Activated naive CD4-positive, alpha-beta T cell treated with anti-CD3 and anti-CD28 coated beads for 36 hours (primary cell): ENCODE measurements around the gene DERA. TPM values are rescaled to one million over a fixed set of nuclear protein-coding genes. Genes with fewer than 3 reads are reported as not detected.
"Not testable (repeated sequence)": the region's sequence is repeated elsewhere in the genome, so short reads cannot be mapped to it uniquely, and the experiment has no call there.

ENCODE experiments used
- CTCF ChIA-PET: fragments of 350-600 bp; sonication (Branson Sonifier 250); formaldehyde crosslinking; loops from one replicate; lab custom pipeline; 2021; ENCODE audit warnings: antibody characterized with exemption; lab: Charles Lee
- DNase-seq: peaks from one replicate; pipeline ENCODE4 v3.0.0-alpha.2; 2020
- H3K27ac Mint-ChIP-seq: one replicate; pipeline ENCODE4 v1.8.0; 2021; ENCODE audit warnings: mild to moderate bottlenecking, mixed read lengths
- H3K27me3 Mint-ChIP-seq: one replicate; pipeline ENCODE4 v1.8.0; 2021; ENCODE audit warnings: low read depth, mixed read lengths
- H3K36me3 Mint-ChIP-seq: one replicate; pipeline ENCODE4 v1.8.0; 2021; ENCODE audit warnings: low read depth, mixed read lengths
- H3K4me1 Mint-ChIP-seq: one replicate; pipeline ENCODE4 v1.8.0; 2021; ENCODE audit warnings: low read depth, mixed read lengths
- H3K4me3 Mint-ChIP-seq: one replicate; pipeline ENCODE4 v1.8.0; 2021; ENCODE audit warnings: mild to moderate bottlenecking, moderate library complexity, mixed read lengths
- H3K9me3 Mint-ChIP-seq: one replicate; pipeline ENCODE4 v1.8.0; 2021; ENCODE audit warnings: mixed read lengths
- intact Hi-C: fragments of 100-400 bp; cut with micrococcal nuclease; formaldehyde crosslinking; loops from one replicate; pipeline ENCODE4 v1.15.1; 2023
- total RNA-seq, 2 experiments: library from RNA; stranded (reverse); gene quantifications; one replicate each; pipeline ENCODE4 v1.2.3, GENCODE V29; 2021

Gene DERA
- total RNA-seq, 2 experiments from 2014 or later, result 29.8 to 31.0 TPM

- no peaks in the 10 kb centered on the region for H3K36me3 Mint-ChIP-seq
- intact Hi-C loops, result no loop called here
These were observed 666 bp upstream of the DERA start for GRCh38 chr12:15910468-15910863.

DNA sequence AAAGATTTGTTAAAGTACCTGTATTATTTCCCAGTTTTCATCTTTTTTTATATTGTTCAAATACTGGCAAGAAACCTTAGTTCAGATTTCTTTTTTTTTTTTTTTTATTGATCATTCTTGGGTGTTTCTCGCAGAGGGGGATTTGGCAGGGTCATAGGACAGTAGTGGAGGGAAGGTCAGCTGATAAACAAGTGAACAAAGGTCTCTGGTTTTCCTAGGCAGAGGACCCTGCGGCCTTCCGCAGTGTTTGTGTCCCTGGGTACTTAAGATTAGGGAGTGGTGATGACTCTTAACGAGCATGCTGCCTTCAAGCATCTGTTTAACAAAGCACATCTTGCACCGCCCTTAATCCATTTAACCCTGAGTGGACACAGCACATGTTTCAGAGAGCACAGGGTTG, 799 bp downstream of the DERA start:
- CTCF ChIA-PET, result interaction anchor here (2.7 kb wide), 1 partner anchor 13 kb away, joined by 29 read pairs; no protein-coding TSS in a partner anchor
- peak overlapping the region; percentile 80 for H3K27ac Mint-ChIP-seq
- not testable (repeated sequence) for H3K9me3 Mint-ChIP-seq, H3K36me3 Mint-ChIP-seq, H3K27me3 Mint-ChIP-seq, H3K4me1 Mint-ChIP-seq, DNase-seq
- peak overlapping the region; percentile 84 for H3K4me3 Mint-ChIP-seq
- intact Hi-C loops, result loop anchor here (1.0 kb wide), 1 partner anchor 30 kb away; the partner anchor contains the start of gene STRAP

More at GRCh38 chr12:15910468-15910863, 666 bp upstream of the DERA start:
- no peak for DNase-seq
- Mint-ChIP-seq H3K27me3 (no peaks in the 10 kb centered on the region), H3K9me3 (no peaks in the 10 kb centered on the region), H3K27ac (no peak overlapping the region), H3K4me3 (peak overlapping the region; percentile 84), H3K4me1 (peaks cover 10% of the 10 kb centered on the region)
- CTCF ChIA-PET, result interaction anchor here (0.6 to 2.7 kb wide), 7 partner anchors 10 to 378 kb away, joined by 3 to 29 read pairs (median 3); no protein-coding TSS in a partner anchor

- H3K4me3 Mint-ChIP-seq, H3K27me3 Mint-ChIP-seq, H3K36me3 Mint-ChIP-seq, H3K9me3 Mint-ChIP-seq, DNase-seq, intact Hi-C loops, H3K27ac Mint-ChIP-seq, H3K4me1 Mint-ChIP-seq: not testable (repeated sequence)
- CTCF ChIA-PET, result interaction anchor here (2.3 kb wide), 1 partner anchor 15 kb away, joined by 7 read pairs; no protein-coding TSS in a partner anchor
These were observed 3.0 kb downstream of the DERA start for GRCh38 chr12:15914131-15914530.

DNA sequence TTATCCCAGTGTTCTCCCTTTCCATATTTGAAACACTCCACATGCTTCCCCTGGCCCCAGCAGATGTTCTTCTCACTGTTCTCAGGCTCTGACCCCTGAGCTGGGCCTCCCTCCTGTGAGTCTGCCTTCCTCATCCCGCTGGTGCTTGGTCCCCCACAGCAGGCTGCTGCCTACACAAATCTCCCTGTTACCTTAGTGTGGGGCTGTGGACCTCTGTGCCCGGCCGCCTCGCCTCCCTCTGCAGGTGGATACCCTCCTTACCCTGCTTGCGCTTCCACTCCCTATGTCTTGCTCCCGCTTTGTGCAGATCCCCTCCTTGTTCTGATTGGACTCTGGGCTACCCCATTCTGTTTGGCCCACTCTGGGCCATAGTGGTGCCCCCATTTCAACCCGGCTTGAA, 6.9 kb downstream of the DERA start:
- H3K36me3 Mint-ChIP-seq, result peaks cover 9% of the 10 kb centered on the region
- H3K27ac Mint-ChIP-seq, result no peak overlapping the region
- peaks cover 4% of the 10 kb centered on the region for H3K4me1 Mint-ChIP-seq
- no peak for DNase-seq
- CTCF ChIA-PET, result interaction anchor here (0.6 kb wide), 1 partner anchor 1734 kb away, joined by 6 read pairs; no protein-coding TSS in a partner anchor
- H3K4me3 Mint-ChIP-seq, result no peak overlapping the region
- H3K27me3 Mint-ChIP-seq, result no peaks in the 10 kb centered on the region
- intact Hi-C loops, result no loop called here
- no peaks in the 10 kb centered on the region for H3K9me3 Mint-ChIP-seq

DNA sequence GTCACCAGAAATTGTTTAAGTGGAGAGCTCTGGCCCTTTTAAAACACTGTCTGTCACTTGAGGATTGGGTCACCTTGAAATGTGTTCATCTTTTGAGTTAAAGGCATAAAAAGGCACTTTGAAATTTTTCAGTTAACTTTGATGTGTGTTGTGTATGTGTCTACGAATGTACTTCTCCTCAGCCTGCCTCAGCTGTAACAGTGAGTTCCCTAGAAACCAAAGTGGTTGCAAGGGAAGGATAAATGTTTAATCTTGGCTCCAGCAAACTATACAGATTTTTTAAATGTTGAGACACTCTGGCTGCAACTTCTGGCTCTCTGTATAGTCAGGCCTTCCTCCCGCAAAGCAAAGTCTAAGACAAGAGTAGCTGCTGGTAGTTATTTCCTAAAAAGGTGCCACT, 8.3 kb downstream of the DERA start:
- intact Hi-C loops, result no loop called here
- H3K4me1 Mint-ChIP-seq, result peaks cover 4% of the 10 kb centered on the region
- CTCF ChIA-PET, result no interaction called here

DNA sequence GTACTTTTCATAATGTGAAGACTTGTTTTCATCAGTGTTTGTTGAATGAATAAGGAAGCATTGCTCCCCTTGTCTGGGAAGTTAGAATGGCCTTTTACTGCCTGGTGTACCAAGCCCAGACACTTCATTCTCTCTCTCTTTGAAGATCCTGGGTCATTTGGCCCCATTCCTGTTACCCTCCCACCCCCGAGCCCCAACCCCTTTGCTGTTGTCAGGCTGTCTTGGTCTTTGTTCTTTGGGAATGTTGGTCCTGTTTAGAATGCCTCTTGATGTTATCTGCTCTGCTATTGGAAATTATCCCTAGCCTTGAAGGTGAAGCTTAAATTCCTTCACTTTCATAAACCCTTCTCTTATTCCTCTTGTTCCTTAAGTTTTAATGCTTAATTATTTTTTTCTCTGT, 13.8 kb downstream of the DERA start:
- Mint-ChIP-seq H3K36me3 (peaks cover 10% of the 10 kb centered on the region), H3K27me3 (no peaks in the 10 kb centered on the region), H3K4me3 (no peak overlapping the region), H3K27ac (no peak overlapping the region), H3K9me3 (no peaks in the 10 kb centered on the region), H3K4me1 (peaks cover 7% of the 10 kb centered on the region)
- intact Hi-C loops, result no loop called here
- DNase-seq, result no peak
- CTCF ChIA-PET, result no interaction called here

More for the DNA sequence above, 8.3 kb downstream of the DERA start:
- no peaks in the 10 kb centered on the region for H3K9me3 Mint-ChIP-seq
- H3K27me3 Mint-ChIP-seq, result no peaks in the 10 kb centered on the region
- no peak for DNase-seq
- no peak overlapping the region for H3K27ac Mint-ChIP-seq
- no peak overlapping the region for H3K4me3 Mint-ChIP-seq
- H3K36me3 Mint-ChIP-seq, result peaks cover 10% of the 10 kb centered on the region

GRCh38 chr12:15928346-15928745, 17.2 kb downstream of the DERA start:
- intact Hi-C loops, result no loop called here
- CTCF ChIA-PET, result interaction anchor here (0.5 kb wide), 1 partner anchor 12 kb away, joined by 4 read pairs; no protein-coding TSS in a partner anchor

DNA sequence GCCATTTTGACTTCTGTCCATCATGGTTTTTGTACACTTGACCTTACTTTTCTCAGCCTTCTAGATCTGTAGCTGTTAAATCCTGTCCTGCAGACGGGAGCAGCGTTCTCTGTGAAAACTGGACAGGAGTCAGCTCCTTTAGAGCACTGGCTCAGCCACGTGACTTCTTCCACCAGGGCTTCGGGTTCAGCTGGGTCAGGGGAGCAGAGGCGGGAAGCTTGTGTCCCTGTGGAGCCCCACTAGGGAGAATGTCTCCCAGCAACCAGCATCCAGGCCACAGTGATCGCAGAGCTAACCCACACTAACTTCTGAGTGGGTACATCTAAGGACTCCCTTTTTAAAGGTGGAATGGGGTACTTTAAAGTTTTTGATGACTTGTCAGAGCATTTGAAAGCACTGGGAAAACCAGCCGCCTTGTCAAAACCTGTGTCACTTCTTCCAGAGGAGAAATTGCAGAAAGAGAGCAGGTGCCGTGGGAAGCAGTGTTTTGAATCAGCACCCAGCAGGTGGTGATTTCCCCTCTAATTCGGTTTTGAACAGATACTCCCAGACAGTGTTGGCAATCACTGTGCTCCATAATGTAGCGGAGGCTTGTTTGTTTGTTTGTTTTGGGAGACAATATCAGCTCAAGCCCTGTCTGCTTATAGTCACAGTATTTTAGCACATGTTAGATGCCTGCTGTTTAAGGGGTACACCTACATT, 17.9 kb downstream of the DERA start:
- Mint-ChIP-seq H3K4me3 (no peak overlapping the region), H3K9me3 (peaks cover 6% of the 10 kb centered on the region), H3K36me3 (peaks cover 16% of the 10 kb centered on the region), H3K27me3 (no peaks in the 10 kb centered on the region), H3K27ac (no peak overlapping the region), H3K4me1 (peaks cover 8% of the 10 kb centered on the region)
- DNase-seq, result no peak
- intact Hi-C loops, result no loop called here
- CTCF ChIA-PET, result no interaction called here

More at GRCh38 chr12:15928346-15928745, 17.2 kb downstream of the DERA start:
- H3K4me3 Mint-ChIP-seq, result no peak overlapping the region
- H3K27me3 Mint-ChIP-seq, result no peaks in the 10 kb centered on the region
- no peak overlapping the region for H3K27ac Mint-ChIP-seq
- peaks cover 8% of the 10 kb centered on the region for H3K4me1 Mint-ChIP-seq
- peaks cover 14% of the 10 kb centered on the region for H3K36me3 Mint-ChIP-seq
- no peak for DNase-seq
- H3K9me3 Mint-ChIP-seq, result peaks cover 6% of the 10 kb centered on the region

DNA sequence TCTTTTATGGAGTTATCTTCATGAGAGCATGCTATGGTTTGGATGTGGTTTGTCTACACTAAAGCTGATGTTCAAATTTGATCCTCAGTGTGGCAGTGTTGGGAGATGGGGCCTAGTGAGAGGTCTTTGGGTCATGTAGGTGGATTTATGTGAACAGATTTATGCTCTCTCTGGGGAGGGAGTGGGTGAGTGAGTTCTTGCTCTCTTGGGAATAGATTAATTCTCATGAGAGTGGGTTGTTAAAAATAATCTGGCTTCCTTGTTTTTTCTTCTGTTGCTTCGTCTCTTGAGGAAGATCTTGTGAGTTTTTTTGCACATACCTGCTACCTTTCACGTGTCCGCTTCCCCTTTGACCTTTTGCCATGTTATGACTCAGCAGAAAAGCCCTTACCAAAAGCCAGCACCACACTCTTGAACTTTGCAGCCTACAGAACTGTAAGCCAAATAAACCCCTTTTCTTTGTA, 20.5 kb downstream of the DERA start:
- no peak overlapping the region for H3K4me3 Mint-ChIP-seq
- no peaks in the 10 kb centered on the region for H3K27me3 Mint-ChIP-seq
- intact Hi-C loops, result no loop called here
- H3K9me3 Mint-ChIP-seq, result peaks cover 8% of the 10 kb centered on the region
- peak overlapping the region; percentile 0 for H3K27ac Mint-ChIP-seq
- CTCF ChIA-PET, result no interaction called here
- peaks cover 13% of the 10 kb centered on the region for H3K36me3 Mint-ChIP-seq
- H3K4me1 Mint-ChIP-seq, result peaks cover 8% of the 10 kb centered on the region
- no peak for DNase-seq

- H3K9me3 Mint-ChIP-seq, result peaks cover 8% of the 10 kb centered on the region
- peaks cover 8% of the 10 kb centered on the region for H3K4me1 Mint-ChIP-seq
- peaks cover 13% of the 10 kb centered on the region for H3K36me3 Mint-ChIP-seq
- no peak overlapping the region for H3K4me3 Mint-ChIP-seq
- intact Hi-C loops, result no loop called here
- CTCF ChIA-PET, result no interaction called here
- no peak overlapping the region for H3K27ac Mint-ChIP-seq
- DNase-seq, result no peak
- H3K27me3 Mint-ChIP-seq, result no peaks in the 10 kb centered on the region
These were observed 21.2 kb downstream of the DERA start for GRCh38 chr12:15932327-15932726.

- Mint-ChIP-seq H3K4me3 (no peak overlapping the region), H3K36me3 (peaks cover 13% of the 10 kb centered on the region), H3K27me3 (no peaks in the 10 kb centered on the region), H3K27ac (no peak overlapping the region), H3K9me3 (peaks cover 8% of the 10 kb centered on the region), H3K4me1 (peaks cover 8% of the 10 kb centered on the region)
- intact Hi-C loops, result no loop called here
- CTCF ChIA-PET, result no interaction called here
- DNase-seq, result no peak
These were observed 21.8 kb downstream of the DERA start for GRCh38 chr12:15932971-15933370.

- DNase-seq, result no peak
- H3K9me3 Mint-ChIP-seq, result peaks cover 9% of the 10 kb centered on the region
- peaks cover 13% of the 10 kb centered on the region for H3K36me3 Mint-ChIP-seq
- CTCF ChIA-PET, result no interaction called here
- H3K4me1 Mint-ChIP-seq, result peaks cover 7% of the 10 kb centered on the region
- no peak overlapping the region for H3K4me3 Mint-ChIP-seq
- H3K27me3 Mint-ChIP-seq, result no peaks in the 10 kb centered on the region
- intact Hi-C loops, result no loop called here
- no peak overlapping the region for H3K27ac Mint-ChIP-seq
These were observed 22.6 kb downstream of the DERA start for GRCh38 chr12:15933751-15934150.

GRCh38 chr12:15936751-15937150, 25.6 kb downstream of the DERA start:
- peaks cover 16% of the 10 kb centered on the region for H3K36me3 Mint-ChIP-seq
- H3K4me1 Mint-ChIP-seq, result peaks cover 2% of the 10 kb centered on the region
- no peak for DNase-seq
- CTCF ChIA-PET, result no interaction called here
- H3K27me3 Mint-ChIP-seq, result no peaks in the 10 kb centered on the region
- peaks cover 15% of the 10 kb centered on the region for H3K9me3 Mint-ChIP-seq
- intact Hi-C loops, result no loop called here
- no peak overlapping the region for H3K27ac Mint-ChIP-seq
- H3K4me3 Mint-ChIP-seq, result no peak overlapping the region
